GM21717 (cell line): ENCODE data around the gene ZNF385D.
A peak's percentile ranks its signal among the peaks of the same experiment; 100 is the strongest.

Source experiments
- ATAC-seq: cut with Tn5 transposase; IDR thresholded peaks from one replicate; pipeline ENCODE4 v1.9.1; 2021; ENCODE audit warnings: mild to moderate bottlenecking, moderate library complexity; ENCODE audit not compliant: unreplicated experiment

ZNF385D gene

DNA sequence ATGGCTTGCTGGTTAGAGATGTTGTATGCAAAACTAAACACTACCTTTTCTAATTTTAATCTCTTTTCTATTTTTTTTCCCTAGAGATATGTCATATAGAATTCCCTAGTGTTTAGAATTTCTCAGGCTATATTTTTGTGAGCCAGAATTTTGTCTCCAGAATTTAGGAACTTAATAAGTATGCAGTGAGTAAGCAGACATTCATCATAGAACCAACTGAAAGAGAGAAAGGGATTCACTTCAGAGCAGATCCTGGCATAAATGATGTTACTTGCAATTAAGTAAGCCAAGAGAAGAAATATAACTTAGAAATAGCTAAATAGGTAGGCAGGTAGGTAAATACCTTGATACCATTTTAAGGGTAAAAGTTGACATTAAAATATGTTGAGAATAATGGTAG is 288.9 kb downstream of the ZNF385D start:
- ATAC-seq: no peak

DNA sequence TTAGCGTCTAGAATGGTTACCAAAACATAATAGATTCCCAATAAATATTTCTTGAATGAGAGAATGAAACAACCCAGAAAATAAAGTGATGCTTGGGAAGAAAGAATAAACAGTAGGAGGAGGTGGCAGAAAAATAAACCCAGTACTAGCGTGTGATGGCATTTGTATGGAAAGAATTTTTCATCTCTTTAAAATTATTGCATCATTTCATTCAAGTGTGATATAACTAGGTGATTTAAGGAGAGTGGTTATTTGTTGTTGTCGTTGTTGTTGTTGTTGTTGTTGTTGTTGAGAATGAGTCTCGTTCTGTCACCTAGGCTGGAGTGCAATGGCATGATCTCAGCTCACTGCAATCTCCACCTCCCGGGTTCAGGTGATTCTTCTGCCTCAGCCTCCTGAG is 293.9 kb downstream of the ZNF385D start:
- ATAC-seq: no peak

DNA sequence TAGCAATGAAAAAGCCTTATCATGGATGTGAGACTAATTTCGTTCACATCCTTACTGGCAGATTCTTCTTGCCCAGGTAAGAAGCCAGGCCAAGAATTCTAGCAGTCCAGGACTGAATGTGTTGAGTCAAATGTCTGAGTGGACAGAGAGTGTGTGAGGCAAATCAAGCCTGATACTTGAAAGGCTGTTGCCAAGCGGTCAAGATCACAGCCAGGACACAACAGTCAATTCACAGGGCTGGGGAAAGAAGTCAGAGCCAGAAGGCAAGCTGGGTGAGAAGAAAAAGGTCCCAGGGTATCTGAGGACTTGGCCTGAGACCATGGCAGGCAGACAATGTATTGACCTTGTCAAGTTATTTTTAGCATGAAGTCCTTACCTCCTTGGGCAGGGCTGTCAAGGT is 301.3 kb downstream of the ZNF385D start:
- no peak for ATAC-seq

- ATAC-seq: no peak
Measured at GRCh38 chr3:21447476-21448151, 303.4 kb downstream of the ZNF385D start.

- ATAC-seq: no peak
Measured at GRCh38 chr3:21446945-21447475, 304.0 kb downstream of the ZNF385D start.

- ATAC-seq: peak; percentile 90
Measured at GRCh38 chr3:21446027-21446426, 305.0 kb downstream of the ZNF385D start.

DNA sequence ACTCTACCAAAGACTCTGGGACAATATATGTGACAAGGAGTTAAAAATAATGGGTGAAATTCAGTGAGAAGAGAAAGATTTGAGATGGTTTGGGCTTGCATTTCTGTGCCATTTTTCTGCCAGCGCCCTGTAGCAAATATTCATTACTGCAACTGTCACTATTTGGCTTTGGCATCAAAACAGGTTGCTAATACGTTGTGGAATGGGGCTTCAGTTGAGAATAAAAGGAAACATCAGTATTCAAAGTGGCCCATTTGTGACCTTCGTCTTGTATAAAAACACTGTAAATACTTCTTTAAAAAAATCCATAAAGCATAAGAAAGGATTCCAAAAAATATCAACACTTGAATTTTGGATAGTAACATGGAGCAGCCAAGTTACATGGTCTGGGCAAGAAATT is 309.2 kb downstream of the ZNF385D start:
- ATAC-seq: no peak

DNA sequence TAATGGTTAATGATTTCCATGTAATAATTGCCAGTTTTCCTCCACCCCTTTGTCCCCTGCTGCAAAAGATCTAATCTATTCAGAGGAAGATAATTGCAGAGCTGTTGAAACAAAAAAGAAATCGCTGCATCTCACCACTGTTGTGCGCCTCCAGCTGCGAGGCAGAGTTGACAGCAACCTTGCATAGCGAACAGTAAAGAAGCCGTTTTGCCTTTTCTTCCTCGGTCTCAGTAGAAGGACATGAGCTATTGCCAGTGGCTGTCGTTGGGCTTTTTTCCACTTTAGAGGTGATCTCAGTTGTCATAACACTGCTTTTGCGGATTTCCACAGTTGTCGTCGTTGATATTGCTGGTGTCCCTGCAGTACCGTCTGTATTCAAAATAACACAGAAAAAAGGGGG is 314.2 kb downstream of the ZNF385D start:
- ATAC-seq: no peak

GRCh38 chr3:21435871-21436270 is 315.1 kb downstream of the ZNF385D start:
- ATAC-seq: no peak

GRCh38 chr3:21434310-21434709 is 316.7 kb downstream of the ZNF385D start:
- no peak for ATAC-seq

GRCh38 chr3:21433751-21434150 is 317.3 kb downstream of the ZNF385D start:
- no peak for ATAC-seq

DNA sequence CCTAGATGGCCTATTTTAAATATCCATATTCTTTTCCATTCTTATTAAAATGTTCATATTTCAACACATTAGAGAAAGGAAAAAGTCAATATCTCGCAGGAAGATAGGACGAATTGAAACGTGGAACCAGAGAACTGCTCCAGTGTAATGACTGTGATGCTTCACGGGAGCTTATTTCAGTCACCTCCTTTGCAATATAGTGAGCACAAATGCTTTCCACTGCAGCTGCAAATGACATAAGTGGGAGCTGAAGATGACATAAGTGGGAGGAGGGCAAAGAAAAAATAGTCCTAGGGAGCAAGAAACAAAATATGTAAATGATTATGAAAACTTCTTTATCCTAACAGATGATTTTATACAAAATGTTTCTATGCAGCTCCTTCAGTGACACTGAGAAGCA is 324.1 kb downstream of the ZNF385D start:
- ATAC-seq: no peak

DNA sequence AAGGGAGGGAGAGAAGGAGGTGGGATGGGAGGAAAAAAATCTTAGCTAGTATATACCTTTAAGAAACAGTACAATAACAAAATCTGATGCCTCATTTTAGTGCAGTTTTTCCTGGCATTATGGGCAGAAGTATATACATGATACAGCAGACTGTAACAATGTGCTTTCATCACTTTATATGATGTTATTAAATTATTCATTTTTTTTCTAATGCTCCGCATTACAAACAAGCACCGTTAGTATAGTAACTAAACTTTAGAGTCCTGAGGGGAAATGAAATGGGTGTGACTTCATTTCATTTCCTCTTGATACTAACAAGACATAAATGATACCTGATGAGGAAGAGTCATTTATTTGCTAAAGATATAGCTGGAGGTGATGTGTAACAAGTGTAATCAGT is 325.3 kb downstream of the ZNF385D start:
- no peak for ATAC-seq

DNA sequence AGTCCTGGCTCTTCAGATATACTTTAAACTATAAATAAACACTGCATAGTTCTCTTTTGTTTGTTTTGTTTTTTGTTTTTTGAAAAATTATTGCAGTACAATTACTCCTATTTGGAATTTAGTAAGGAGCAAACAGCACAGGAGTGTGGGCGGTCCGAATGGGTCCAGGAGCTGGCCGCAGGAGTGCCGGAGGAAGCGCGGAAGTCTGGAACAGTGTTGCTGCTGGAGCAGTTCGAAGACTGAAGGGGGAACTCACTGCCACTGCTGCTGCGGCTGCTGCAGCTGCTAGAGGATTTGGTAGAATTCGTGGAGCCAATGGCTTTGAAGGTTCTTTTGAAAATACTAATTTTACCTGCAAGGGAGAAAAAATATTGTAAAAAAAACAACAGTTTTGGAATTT is 329.9 kb downstream of the ZNF385D start:
- ATAC-seq: no peak

DNA sequence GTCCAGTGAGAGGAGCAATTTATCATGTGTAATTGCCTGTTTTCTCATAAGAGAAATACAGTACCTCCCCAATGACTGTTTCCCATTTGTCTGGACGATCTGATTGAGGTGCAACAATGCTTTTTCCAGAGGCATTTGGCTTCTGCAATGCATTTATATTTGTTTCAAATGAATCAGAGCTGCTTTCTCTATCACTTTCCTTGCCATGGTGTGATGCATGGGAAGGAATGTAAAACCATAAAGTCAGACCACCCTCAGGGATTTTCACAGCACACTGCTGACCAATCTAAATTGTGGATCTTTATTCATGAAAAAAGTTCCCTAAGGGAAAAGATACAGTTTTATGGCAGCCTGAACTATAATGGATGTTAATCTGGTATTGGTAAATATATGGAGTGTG is 333.0 kb downstream of the ZNF385D start:
- ATAC-seq: no peak

GRCh38 chr3:21414506-21414905 is 336.5 kb downstream of the ZNF385D start:
- ATAC-seq: no peak

GRCh38 chr3:21411058-21411457 is 340.0 kb downstream of the ZNF385D start:
- no peak for ATAC-seq

DNA sequence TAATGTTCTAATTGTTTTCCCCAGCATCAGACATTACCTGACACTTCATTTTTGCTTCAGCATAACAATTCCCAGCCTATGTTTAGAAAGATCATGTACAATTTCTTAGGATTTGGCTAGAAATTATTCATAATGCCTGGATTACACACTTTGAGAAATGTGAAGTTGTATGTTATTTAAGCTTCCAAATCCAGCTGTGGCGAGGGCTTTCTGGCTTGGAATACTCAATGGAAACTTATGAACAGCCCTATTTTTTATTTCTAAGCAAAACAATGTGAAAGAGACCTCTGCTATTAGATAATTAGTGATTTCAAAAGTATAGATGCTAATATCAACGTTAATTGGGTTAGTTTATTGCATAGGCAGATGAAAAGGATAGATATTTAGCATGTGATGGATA is 341.6 kb downstream of the ZNF385D start:
- ATAC-seq: no peak

DNA sequence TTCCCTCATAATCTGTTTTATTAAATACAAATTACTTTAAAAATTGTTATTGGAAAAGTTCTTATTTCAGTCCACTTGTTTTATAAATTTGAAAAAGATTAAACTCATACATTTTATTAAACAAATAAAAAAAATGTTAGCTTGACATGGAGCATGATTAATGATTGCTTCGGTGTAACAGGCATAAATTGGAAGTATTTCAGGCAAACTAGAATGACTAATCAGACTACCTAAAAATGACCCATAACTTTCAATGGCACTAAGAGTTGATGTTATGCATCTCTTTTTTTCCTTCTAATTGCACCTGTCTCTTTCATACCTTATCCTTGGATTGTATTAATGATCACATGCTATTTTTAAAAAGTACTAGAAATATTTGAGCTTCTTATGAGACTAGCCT is 343.3 kb downstream of the ZNF385D start:
- no peak for ATAC-seq

DNA sequence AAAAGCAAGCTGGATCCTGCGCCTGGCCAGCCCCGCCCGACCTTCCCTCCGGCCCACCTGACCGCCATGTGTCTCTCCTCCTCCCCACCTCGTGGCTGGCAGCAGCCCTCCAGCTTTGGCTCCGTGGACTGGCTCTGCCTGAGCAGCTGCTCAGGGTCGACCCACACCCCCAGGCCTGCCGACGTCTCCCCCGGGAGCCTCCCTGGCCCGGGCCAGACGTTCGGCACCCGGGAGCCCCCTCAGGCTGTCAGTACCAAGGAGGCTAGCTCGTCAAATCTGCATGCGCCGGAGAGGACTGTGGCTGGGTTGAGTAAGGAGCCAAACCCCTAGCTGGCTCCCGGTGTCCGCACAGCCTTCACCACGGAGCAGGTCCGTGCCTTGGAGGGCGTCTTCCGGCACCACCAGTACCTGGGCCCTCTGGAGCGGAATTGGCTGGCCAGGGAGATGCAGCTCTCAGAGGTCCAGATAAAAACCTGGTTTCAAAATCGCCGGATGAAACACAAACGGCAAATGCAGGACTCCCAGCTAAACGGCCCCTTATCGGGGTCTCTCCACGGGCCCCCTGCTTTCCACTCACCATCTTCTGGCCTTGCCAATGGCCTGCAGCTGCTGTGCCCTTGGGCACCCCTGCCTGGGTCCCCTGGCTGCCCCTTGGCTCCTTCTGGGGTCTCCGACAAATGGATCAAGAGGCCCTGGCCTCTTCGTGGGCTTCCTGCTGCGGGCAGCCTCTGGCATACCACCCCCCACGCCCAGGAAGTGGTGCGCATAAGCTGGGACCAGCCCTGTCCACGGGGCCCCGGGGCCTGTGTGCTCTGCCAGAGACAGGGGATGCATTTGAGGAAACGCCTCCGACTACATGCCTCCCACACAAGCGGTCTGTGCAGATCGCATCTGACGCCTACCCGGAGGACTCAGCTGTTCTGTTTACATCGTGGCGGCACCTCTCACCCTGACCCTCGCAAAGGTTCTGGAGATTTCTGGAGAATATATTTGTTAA is 345.0 kb downstream of the ZNF385D start:
- no peak for ATAC-seq

- no peak for ATAC-seq
Measured at GRCh38 chr3:21398461-21398860, 352.5 kb downstream of the ZNF385D start.
